HG03159 (cell line): ENCODE measurements around the gene ARL6IP6.
"Not testable (repeated sequence)": the region's sequence is repeated elsewhere in the genome, so short reads cannot be mapped to it uniquely, and the experiment has no call there.

ENCODE experiments used
- ATAC-seq: cut with Tn5 transposase; IDR thresholded peaks from one replicate; pipeline ENCODE4 v1.9.1; 2021; ENCODE audit warnings: mild to moderate bottlenecking, moderate library complexity; ENCODE audit not compliant: unreplicated experiment

Gene ARL6IP6

DNA sequence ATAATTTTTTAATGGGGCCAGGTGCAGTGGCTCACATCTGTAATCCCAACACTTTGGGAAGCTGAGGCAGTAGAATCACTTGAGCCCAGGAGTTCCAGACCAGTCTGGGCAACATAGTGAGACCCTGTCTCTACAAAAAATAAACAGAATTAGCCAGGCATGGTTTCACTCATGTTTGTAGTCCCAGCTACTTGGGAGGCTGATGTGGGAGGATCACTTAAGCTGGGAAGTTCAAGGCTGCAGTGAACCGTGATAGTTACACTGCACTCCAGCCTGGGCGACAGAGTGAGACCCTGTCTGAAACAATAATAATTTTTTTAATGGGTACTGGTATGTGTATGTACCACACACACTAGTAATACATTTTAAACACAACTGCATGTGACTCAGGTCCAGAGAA is 2.4 kb downstream of the ARL6IP6 start:
- ATAC-seq, result no peak

- ATAC-seq, result not testable (repeated sequence)
Observed at GRCh38 chr2:152722639-152723038, 4.2 kb downstream of the ARL6IP6 start.

DNA sequence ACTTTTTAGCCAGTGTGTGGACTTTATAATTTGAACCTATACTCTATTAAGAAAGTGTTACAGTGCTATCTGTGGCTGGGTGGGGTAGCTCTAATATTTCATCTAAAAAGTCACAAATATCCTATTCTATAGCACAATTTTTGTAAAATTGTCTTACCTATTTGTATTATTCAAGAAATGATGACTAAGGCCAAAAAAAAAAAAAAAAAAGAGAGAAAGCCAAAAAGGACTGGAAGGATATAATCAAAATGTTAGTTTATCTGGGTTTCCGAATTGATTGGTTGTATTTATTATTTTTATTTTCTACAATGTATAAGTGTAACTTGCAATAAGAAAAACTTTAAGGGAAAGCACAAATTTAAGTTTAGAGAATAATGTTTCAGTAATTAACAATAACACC is 5.5 kb downstream of the ARL6IP6 start:
- ATAC-seq, result no peak

GRCh38 chr2:152729844-152730243 is 11.4 kb downstream of the ARL6IP6 start:
- ATAC-seq, result no peak

DNA sequence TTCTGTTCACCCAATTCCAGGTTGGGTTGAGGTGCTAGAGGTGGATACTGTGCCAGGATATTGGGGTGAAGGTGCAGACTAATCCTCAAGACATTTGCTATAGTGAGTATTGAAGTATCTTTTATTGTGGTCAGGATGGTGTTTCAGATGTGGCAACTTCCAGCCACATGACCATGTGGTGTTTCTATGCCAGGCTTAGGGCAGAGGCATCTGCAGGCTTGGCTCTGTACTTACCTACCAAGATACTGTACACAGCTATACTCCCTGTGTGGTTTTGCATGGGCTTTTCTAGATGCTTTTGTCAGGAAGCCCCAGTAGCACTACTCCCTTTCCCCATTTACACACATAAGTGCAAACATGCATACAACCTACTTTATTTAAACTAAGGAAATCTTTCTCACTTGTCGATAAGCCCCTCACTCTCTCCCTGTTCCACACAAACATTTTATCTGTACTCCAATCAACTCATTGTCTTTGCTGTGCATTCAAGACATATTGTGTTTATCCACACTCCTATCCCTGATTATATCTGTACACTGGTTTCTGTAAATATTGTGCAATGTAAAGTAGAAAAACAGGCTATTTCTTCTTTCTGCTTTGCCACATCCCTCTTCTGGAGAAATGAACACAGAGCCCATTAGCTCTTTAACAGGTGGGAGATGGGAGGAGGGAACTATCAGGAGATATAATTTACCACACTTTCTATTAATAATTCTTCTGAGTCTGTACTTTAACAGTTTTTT is 12.3 kb downstream of the ARL6IP6 start:
- peak; percentile 70 for ATAC-seq

GRCh38 chr2:152737509-152737908 is 19.1 kb downstream of the ARL6IP6 start:
- not testable (repeated sequence) for ATAC-seq

DNA sequence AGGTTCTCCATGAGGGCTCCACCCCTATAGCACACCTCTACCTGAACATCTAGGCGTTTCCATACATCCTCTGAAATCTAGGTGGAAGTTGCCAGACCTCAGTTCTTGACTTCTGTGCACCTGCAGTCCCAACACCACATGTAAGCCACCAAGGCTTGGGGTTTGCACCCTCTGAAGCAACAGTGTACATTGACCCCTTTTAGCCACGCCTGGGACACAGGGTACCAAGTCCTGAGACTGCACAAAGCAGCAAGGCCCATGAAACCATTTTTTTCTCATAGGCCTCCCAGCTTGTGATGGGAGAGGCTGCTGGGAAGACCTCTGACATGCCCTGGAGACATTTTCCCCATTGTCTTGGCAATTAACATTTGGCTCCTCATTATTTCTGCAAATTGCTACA is 20.0 kb downstream of the ARL6IP6 start:
- ATAC-seq, result no peak

GRCh38 chr2:152739705-152740104 is 21.3 kb downstream of the ARL6IP6 start:
- ATAC-seq, result not testable (repeated sequence)

DNA sequence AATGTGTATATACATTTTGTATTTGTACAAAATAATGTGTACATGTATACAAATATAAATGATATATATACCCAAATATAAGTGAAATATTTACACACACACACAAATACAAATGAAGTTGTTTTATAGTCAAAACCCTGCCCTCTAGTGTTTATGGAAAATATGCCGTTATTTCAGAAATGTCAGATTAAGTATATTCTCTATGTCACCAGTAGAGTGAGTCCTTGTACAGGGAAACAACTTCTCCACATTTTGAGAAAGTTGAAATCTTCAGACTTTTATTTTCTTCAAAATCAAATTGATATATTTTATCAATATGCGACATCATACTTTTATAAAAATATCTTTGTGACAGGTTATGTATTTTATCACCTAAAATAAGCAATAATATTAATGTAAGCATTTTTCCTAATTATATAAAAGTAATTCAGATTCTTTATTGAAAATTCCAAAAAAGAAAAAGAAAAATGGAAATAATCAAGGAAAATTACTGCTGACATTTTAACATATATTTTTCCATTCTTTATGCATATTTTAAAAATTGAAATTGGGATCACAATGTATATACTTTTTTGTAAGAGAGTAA is 22.4 kb downstream of the ARL6IP6 start:
- peak; percentile 92 for ATAC-seq

GRCh38 chr2:152743002-152743401 is 24.6 kb downstream of the ARL6IP6 start:
- ATAC-seq, result peak; percentile 63

DNA sequence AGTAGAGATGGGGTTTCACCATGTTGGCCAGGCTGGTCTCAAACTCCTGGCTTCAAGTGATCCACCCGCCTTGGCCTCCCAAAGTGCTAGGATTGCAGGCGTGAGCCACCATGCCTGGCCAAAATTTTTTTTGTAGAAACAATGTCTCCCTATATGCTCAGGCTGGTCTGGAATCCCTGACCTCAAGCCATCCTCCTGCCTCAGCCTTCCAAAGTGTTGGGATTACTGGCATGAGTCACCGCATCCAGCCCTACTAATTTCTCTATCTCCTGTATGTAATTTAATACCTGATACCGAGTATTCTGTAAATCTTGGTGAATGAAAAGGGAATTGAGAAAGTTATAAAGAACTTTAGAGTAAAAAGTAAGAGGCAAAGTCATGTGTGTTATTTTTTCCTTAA is 29.3 kb downstream of the ARL6IP6 start:
- not testable (repeated sequence) for ATAC-seq

- no peak for ATAC-seq
Observed at GRCh38 chr2:152755029-152755428, 36.6 kb downstream of the ARL6IP6 start.

GRCh38 chr2:152759290-152760072 is 41.1 kb downstream of the ARL6IP6 start:
- no peak for ATAC-seq

GRCh38 chr2:152761214-152761613 is 42.8 kb downstream of the ARL6IP6 start:
- no peak for ATAC-seq

DNA sequence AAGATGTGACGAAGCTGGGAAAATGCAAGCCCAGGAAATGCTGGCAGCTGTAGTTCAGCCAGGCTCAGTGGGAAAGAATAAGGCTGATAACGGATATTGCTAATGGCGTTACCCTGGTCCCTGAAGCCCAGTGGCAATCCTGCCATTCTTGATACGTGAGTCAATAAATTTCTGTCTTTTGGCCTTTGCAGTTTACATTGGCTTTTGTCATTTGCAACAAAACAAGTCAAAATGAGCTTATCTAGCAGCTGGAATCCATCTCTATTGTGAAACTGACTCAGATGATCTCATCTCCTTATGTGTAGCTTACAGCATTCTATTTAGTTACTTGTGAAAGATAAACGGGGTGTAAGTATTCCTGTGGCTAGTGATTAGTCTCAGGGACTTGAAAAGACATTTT is 43.8 kb downstream of the ARL6IP6 start:
- no peak for ATAC-seq

DNA sequence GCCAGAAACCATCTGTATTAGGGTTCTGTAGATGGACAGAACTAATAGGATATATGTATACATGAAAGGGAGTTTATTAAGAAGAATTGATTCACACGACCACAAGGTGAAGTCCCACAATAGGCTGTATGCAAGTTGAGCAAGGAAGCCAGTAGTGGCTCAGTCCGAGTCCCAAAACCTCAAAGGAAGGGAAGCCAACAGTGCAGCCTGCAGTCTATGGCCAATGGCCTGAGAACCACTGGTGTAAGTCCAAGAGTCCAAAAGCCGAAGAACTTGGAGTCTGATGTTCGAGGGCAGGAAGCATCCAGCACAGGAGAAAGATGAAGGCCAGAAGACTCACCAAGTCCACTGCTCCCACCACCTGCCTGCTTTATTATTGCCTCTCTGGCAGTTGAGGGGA is 44.8 kb downstream of the ARL6IP6 start:
- not testable (repeated sequence) for ATAC-seq

- no peak for ATAC-seq
Observed at GRCh38 chr2:152763651-152764050, 45.2 kb downstream of the ARL6IP6 start.

DNA sequence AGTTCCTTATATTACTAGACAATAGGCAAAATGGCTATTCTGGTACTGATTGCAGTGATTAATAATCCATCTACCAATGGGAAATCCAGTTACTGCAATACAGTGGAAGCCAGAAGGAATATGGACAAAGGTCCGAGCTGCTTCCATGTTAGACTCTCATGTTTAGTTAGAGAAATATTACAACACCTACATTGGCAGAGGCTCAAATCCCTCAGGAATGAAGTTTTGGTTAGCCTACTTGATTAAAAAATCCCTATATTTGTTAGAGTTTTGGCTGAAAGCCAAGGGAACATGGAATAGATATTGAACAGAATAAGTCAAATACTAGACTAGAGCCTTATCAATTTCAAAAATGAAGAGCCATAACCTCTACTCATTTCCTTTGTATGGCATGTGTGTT is 48.5 kb downstream of the ARL6IP6 start:
- ATAC-seq, result no peak

DNA sequence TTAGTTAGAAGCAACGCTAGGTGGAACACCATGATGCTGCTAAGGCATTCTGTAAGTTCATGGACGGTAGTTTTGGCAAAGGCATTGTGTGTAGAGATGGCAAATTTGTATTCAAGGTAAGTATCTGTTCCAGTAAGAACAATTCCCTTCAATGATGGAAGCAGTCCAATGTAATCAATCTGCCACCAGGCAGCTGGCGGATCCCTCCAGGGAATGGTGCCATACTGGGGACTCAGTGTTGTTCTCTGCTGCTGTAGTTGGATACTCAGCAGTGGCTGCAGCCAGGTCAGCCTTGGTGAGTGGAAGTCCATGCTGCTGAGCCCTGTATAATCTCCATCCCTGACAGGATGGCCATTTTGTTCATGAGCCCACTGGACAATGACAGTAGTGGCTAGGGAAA is 62.8 kb downstream of the ARL6IP6 start:
- ATAC-seq, result no peak

GRCh38 chr2:152782171-152782570 is 63.8 kb downstream of the ARL6IP6 start:
- no peak for ATAC-seq

DNA sequence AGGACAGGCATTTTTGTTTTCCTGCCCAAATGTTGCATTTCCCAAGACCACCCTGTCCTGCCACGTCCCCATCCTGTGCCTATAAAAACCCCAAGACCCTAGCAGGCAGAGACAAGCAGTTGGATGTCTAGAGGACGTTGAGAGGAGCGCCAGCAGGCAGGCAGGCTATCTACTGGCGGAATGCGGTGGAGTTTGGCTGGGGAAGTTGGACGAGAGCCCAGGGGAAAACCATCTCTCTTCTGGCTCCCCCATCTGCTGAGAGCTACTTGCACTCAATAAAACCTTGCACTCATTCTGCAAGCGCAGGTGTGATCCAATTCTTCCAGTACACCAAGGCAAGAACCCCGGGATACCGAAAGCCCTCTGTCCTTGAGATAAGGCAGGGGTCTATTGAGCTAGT is 72.5 kb downstream of the ARL6IP6 start:
- no peak for ATAC-seq

- no peak for ATAC-seq
Observed at GRCh38 chr2:152791979-152792378, 73.6 kb downstream of the ARL6IP6 start.
